ENCODE results near the gene GRID1. TPM values are rescaled to one million over a fixed set of nuclear protein-coding genes. Genes with fewer than 3 reads are reported as not detected.

Gene GRID1
- total RNA-seq, 1 experiment from 2014 or later = 0.37 TPM

GRCh38 chr10:86063341-86063740 lies 303.3 kb downstream of the GRID1 start:
- no peaks in the 10 kb centered on the region; the same call in 1 of the 2 replicates for H3K27me3 Mint-ChIP-seq (ENCODE audit: low read depth)
- no peaks in the 10 kb centered on the region for H3K9me3 Mint-ChIP-seq
- H3K4me3 Mint-ChIP-seq = no peak overlapping the region
- H3K4me1 Mint-ChIP-seq = no peaks in the 10 kb centered on the region
- POLR2A ChIA-PET = no interaction called here
- CTCF ChIA-PET = no interaction called here
- H3K36me3 Mint-ChIP-seq = no peaks in the 10 kb centered on the region
- DNase-seq (ENCODE audit: low spot score) = no peak
- ATAC-seq = no peak
- H3K27ac Mint-ChIP-seq = no peak overlapping the region
- no peak for TF ChIP-seq ZNF423 (CRISPR knock-in tag; IDR thresholded peaks at IDR 0.05)
- no peak for TF ChIP-seq PRRX2 (CRISPR knock-in tag; IDR thresholded peaks at IDR 0.05)
- TF ChIP-seq, protein P1, sequence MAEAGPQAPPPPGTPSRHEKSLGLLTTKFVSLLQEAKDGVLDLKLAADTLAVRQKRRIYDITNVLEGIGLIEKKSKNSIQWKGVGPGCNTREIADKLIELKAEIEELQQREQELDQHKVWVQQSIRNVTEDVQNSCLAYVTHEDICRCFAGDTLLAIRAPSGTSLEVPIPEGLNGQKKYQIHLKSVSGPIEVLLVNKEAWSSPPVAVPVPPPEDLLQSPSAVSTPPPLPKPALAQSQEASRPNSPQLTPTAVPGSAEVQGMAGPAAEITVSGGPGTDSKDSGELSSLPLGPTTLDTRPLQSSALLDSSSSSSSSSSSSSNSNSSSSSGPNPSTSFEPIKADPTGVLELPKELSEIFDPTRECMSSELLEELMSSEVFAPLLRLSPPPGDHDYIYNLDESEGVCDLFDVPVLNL (CRISPR knock-in tag; IDR thresholded peaks at IDR 0.05; ENCODE audit: borderline replicate concordance, low read depth) = no peak
- TF ChIP-seq FOXP4 (CRISPR knock-in tag; IDR thresholded peaks at IDR 0.05) = no peak
- no peak for TF ChIP-seq PRDM15 (CRISPR knock-in tag; IDR thresholded peaks at IDR 0.05)
- no peak for TF ChIP-seq CDX4 (CRISPR knock-in tag; IDR thresholded peaks at IDR 0.05; ENCODE audit: borderline replicate concordance)
- no peak for TF ChIP-seq HMGA2 (CRISPR knock-in tag; IDR thresholded peaks at IDR 0.05)
- TF ChIP-seq MYBL2 (CRISPR knock-in tag; IDR thresholded peaks at IDR 0.05) = no peak
- TF ChIP-seq ZNF121 (CRISPR knock-in tag; IDR thresholded peaks at IDR 0.05) = no peak
- TF ChIP-seq ZMAT4 (CRISPR knock-in tag; IDR thresholded peaks at IDR 0.05) = no peak
- TF ChIP-seq ARID4B (CRISPR knock-in tag; IDR thresholded peaks at IDR 0.05; ENCODE audit: borderline replicate concordance) = no peak
- TF ChIP-seq TEAD1 (CRISPR knock-in tag; IDR thresholded peaks at IDR 0.05) = no peak
- TF ChIP-seq, protein P2, sequence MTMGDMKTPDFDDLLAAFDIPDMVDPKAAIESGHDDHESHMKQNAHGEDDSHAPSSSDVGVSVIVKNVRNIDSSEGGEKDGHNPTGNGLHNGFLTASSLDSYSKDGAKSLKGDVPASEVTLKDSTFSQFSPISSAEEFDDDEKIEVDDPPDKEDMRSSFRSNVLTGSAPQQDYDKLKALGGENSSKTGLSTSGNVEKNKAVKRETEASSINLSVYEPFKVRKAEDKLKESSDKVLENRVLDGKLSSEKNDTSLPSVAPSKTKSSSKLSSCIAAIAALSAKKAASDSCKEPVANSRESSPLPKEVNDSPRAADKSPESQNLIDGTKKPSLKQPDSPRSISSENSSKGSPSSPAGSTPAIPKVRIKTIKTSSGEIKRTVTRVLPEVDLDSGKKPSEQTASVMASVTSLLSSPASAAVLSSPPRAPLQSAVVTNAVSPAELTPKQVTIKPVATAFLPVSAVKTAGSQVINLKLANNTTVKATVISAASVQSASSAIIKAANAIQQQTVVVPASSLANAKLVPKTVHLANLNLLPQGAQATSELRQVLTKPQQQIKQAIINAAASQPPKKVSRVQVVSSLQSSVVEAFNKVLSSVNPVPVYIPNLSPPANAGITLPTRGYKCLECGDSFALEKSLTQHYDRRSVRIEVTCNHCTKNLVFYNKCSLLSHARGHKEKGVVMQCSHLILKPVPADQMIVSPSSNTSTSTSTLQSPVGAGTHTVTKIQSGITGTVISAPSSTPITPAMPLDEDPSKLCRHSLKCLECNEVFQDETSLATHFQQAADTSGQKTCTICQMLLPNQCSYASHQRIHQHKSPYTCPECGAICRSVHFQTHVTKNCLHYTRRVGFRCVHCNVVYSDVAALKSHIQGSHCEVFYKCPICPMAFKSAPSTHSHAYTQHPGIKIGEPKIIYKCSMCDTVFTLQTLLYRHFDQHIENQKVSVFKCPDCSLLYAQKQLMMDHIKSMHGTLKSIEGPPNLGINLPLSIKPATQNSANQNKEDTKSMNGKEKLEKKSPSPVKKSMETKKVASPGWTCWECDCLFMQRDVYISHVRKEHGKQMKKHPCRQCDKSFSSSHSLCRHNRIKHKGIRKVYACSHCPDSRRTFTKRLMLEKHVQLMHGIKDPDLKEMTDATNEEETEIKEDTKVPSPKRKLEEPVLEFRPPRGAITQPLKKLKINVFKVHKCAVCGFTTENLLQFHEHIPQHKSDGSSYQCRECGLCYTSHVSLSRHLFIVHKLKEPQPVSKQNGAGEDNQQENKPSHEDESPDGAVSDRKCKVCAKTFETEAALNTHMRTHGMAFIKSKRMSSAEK (CRISPR knock-in tag; IDR thresholded peaks at IDR 0.05; ENCODE audit: borderline replicate concordance) = no peak
- TF ChIP-seq, protein P3, sequence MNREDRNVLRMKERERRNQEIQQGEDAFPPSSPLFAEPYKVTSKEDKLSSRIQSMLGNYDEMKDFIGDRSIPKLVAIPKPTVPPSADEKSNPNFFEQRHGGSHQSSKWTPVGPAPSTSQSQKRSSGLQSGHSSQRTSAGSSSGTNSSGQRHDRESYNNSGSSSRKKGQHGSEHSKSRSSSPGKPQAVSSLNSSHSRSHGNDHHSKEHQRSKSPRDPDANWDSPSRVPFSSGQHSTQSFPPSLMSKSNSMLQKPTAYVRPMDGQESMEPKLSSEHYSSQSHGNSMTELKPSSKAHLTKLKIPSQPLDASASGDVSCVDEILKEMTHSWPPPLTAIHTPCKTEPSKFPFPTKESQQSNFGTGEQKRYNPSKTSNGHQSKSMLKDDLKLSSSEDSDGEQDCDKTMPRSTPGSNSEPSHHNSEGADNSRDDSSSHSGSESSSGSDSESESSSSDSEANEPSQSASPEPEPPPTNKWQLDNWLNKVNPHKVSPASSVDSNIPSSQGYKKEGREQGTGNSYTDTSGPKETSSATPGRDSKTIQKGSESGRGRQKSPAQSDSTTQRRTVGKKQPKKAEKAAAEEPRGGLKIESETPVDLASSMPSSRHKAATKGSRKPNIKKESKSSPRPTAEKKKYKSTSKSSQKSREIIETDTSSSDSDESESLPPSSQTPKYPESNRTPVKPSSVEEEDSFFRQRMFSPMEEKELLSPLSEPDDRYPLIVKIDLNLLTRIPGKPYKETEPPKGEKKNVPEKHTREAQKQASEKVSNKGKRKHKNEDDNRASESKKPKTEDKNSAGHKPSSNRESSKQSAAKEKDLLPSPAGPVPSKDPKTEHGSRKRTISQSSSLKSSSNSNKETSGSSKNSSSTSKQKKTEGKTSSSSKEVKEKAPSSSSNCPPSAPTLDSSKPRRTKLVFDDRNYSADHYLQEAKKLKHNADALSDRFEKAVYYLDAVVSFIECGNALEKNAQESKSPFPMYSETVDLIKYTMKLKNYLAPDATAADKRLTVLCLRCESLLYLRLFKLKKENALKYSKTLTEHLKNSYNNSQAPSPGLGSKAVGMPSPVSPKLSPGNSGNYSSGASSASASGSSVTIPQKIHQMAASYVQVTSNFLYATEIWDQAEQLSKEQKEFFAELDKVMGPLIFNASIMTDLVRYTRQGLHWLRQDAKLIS (CRISPR knock-in tag; IDR thresholded peaks at IDR 0.05; ENCODE audit: borderline replicate concordance) = no peak

Measured in WTC11 (cell line).